Prostate gland (tissue), 2 donors: Measurements from ENCODE around the gene OR5A2. TPM values are rescaled to one million over a fixed set of nuclear protein-coding genes. Genes with fewer than 3 reads are reported as not detected.
"Not testable (repeated sequence)": the region's sequence is repeated elsewhere in the genome, so short reads cannot be mapped to it uniquely, and the experiment has no call there.

Experiments
- DNase-seq: peaks from one replicate; pipeline ENCODE4 v3.0.0-alpha.2; 2019; ENCODE audit warnings: low spot score
- H3K27ac ChIP-seq, 2 donors: fragments of 200-600 bp; sonication (generic); 2 replicates each; pipeline ENCODE4 v1.5.1; 2017 to 2019
- H3K27me3 ChIP-seq: fragments of 200-600 bp; sonication (generic); replicated peaks from 2 replicates; pipeline ENCODE4 v1.5.1; 2019; ENCODE audit not compliant: insufficient read depth
- H3K36me3 ChIP-seq, 2 donors: fragments of 200-600 bp; sonication (generic); 1 replicate in 1 of 2; 2 replicates in 1 of 2; pipeline versions ENCODE4 v1.5.1 to v1.8.1; 2017 to 2019
- H3K4me1 ChIP-seq: fragments of 200-600 bp; sonication (generic); replicated peaks from 2 replicates; pipeline ENCODE4 v1.5.1; 2019
- H3K4me3 ChIP-seq, 2 donors: fragments of 200-600 bp; sonication (generic); 2 replicates each; pipeline ENCODE4 v1.5.1; 2017 to 2019
- H3K9me3 ChIP-seq: fragments of 200-600 bp; sonication (generic); 2 replicates; pipeline ENCODE4 v1.5.1; 2017
- POLR2A ChIP-seq: fragments of 450-650 bp; IDR thresholded peaks from one replicate; pipeline ENCODE4 v1.6.1; 2016; ENCODE audit warnings: antibody characterized with exemption, mild to moderate bottlenecking
- POLR2AphosphoS5 ChIP-seq: sonication (generic); formaldehyde crosslinking; IDR thresholded peaks from one replicate; pipeline ENCODE4 v1.6.1; 2017; ENCODE audit warnings: antibody characterized with exemption
- WGBS: methylation state at CpG from one replicate; pipeline ENCODE4 v1.1.5; 2018; 5-methylcytosine and 5-hydroxymethylcytosine counted together
- intact Hi-C: fragments of 100-400 bp; cut with DNase I; formaldehyde crosslinking; loops from one replicate; pipeline ENCODE4 v1.14.2; 2022
- total RNA-seq, 2 donors: library from RNA; depleted of rRNA; stranded (reverse); fragments of >200 nt; gene quantifications; one replicate each; pipeline ENCODE4 v1.1.0, GENCODE V29; 2016
- TF ChIP-seq, protein P1 (sequence below), 4 experiments: fragments of 200-600 bp in 2 of 4; fragments of 450-650 bp in 2 of 4; sonication (generic) in 2 of 4; IDR thresholded peaks; 1 replicate in 3 of 4; 2 replicates in 1 of 4; pipeline ENCODE4 v1.5.1; 2016 to 2019; ENCODE audit warnings: antibody characterized with exemption in 4 of 4, mild to moderate bottlenecking in 2 of 4, moderate library complexity in 2 of 4

The OR5A2 gene
- total RNA-seq, 2 donors from 2014 or later: not detected

DNA sequence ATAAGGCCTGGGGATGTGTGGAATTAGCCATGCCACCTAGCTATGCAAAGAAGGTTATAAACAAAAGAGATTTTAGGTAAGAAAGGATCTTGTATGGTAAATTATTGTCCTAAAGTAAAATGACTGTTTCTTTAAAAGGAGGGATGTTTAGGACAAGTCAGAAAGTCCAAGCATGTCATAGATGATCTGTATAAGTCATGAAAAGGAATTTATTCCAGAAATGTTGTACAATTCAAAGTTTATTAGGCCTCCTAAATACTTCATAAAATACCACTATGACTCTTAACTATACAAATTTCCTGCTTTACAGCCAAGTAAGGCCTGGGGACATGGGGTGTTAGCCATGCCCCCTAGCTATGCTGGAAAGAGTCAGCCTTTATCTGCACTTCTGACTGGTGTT lies 22.7 kb downstream of the OR5A2 start:
- H3K4me1 ChIP-seq: no peaks in the 10 kb centered on the region
- no peak for TF ChIP-seq POLR2A
- DNase-seq: no peak
- no peak overlapping the region for H3K27ac ChIP-seq
- H3K4me3 ChIP-seq: no peak overlapping the region
- H3K36me3 ChIP-seq: no peaks in the 10 kb centered on the region
- no peaks in the 10 kb centered on the region for H3K27me3 ChIP-seq
- intact Hi-C loops: no loop called here
- no peaks in the 10 kb centered on the region for H3K9me3 ChIP-seq

DNA sequence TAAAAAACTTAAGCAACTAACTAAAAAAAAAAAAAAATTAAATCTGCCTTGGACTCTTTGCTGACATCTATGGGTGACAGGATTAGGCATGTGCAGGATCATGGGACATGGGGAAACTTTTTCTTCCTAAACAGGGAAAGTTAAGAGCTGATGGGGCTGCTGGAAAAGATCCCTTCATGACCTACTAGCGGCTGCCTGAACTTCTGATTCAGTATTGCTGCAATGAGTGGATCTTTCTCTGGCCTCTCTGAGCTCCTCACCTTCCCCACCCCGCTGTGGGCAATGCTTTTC lies 25.0 kb downstream of the OR5A2 start:
- intact Hi-C loops: no loop called here
- no peaks in the 10 kb centered on the region for H3K27me3 ChIP-seq
- H3K27ac ChIP-seq: no peak overlapping the region
- TF ChIP-seq, protein P1, sequence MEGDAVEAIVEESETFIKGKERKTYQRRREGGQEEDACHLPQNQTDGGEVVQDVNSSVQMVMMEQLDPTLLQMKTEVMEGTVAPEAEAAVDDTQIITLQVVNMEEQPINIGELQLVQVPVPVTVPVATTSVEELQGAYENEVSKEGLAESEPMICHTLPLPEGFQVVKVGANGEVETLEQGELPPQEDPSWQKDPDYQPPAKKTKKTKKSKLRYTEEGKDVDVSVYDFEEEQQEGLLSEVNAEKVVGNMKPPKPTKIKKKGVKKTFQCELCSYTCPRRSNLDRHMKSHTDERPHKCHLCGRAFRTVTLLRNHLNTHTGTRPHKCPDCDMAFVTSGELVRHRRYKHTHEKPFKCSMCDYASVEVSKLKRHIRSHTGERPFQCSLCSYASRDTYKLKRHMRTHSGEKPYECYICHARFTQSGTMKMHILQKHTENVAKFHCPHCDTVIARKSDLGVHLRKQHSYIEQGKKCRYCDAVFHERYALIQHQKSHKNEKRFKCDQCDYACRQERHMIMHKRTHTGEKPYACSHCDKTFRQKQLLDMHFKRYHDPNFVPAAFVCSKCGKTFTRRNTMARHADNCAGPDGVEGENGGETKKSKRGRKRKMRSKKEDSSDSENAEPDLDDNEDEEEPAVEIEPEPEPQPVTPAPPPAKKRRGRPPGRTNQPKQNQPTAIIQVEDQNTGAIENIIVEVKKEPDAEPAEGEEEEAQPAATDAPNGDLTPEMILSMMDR (IDR thresholded peaks at IDR 0.05): no peak
- TF ChIP-seq POLR2AphosphoS5 (no peak), POLR2A (no peak)
- H3K4me1 ChIP-seq: no peaks in the 10 kb centered on the region
- DNase-seq: no peak
- H3K9me3 ChIP-seq: no peaks in the 10 kb centered on the region
- WGBS: 63% methylated on average over 2 of the region's 2 CpGs
- no peaks in the 10 kb centered on the region for H3K36me3 ChIP-seq
- no peak overlapping the region for H3K4me3 ChIP-seq

DNA sequence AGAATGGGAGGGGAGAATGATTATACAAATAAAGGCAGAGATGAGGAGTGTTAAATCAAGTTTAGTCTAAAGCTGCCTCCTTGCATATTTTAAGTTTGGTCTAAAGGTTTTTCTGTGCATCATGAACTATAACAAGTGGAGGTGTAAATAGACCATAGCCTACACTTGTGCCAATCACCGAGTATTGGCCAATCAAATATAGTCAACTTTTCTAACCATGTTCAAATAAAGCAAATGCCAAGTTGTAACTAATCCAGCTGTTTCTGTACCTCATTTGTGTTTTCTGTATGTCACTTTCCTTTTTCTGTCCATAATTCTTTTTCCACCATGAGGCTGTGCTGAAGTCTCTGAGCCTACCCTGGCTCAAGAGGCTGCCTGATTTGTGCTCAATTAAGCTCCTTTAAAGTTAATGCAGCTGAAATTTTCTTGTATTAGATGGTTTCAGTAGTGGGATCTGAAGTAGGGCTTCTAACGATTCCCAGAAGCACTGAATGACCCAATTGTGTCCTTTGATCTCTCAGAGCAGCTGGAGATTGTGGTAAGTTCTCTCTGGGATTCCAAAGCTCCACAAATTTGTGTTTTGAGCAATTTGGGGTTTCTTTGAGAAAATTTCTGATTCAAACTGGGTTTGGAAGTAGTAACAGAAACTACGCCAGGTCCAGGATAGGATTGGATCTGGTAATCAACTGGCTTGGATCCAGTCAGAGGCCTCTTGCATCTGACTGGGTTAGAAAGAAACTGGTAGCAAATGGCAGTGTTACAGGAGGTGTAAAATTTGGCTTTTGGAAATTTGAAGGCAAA lies 25.6 kb downstream of the OR5A2 start:
- no peak for DNase-seq
- intact Hi-C loops: no loop called here
- no peaks in the 10 kb centered on the region for H3K9me3 ChIP-seq
- no peaks in the 10 kb centered on the region for H3K4me1 ChIP-seq
- TF ChIP-seq, protein P1 (IDR thresholded peaks at IDR 0.05): no peak
- TF ChIP-seq POLR2A (no peak), POLR2AphosphoS5 (no peak)
- no peak overlapping the region for H3K27ac ChIP-seq
- no peaks in the 10 kb centered on the region for H3K27me3 ChIP-seq
- H3K4me3 ChIP-seq: no peak overlapping the region
- H3K36me3 ChIP-seq: no peaks in the 10 kb centered on the region
- 70% methylated on average over 3 of the region's 3 CpGs for WGBS

DNA sequence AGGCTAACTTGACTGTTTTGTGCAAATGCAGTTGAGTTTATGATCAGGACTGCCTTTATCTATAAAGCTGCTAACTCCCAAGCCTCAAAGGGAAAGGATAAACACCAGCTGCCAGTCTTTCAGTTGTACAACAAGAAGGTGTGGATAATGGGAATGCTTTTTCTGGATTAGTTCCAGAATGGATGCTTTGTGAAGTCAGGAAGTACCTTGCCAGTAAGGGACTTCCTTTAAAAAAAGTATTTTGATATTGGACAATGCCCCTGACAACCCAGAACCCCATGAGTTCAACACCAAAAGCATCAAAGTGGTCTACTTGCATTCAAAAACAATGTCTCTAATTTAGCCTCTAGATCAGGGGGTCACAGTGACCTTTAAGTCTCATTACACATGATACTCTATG lies 32.0 kb downstream of the OR5A2 start:
- Histone ChIP-seq H3K27me3 (no peaks in the 10 kb centered on the region), H3K27ac (no peak overlapping the region), H3K36me3 (no peaks in the 10 kb centered on the region), H3K4me3 (no peak overlapping the region), H3K4me1 (no peaks in the 10 kb centered on the region), H3K9me3 (no peaks in the 10 kb centered on the region)
- intact Hi-C loops: no loop called here
- TF ChIP-seq POLR2A (no peak), POLR2AphosphoS5 (no peak)
- TF ChIP-seq, protein P1 (IDR thresholded peaks at IDR 0.05): no peak
- no peak for DNase-seq

DNA sequence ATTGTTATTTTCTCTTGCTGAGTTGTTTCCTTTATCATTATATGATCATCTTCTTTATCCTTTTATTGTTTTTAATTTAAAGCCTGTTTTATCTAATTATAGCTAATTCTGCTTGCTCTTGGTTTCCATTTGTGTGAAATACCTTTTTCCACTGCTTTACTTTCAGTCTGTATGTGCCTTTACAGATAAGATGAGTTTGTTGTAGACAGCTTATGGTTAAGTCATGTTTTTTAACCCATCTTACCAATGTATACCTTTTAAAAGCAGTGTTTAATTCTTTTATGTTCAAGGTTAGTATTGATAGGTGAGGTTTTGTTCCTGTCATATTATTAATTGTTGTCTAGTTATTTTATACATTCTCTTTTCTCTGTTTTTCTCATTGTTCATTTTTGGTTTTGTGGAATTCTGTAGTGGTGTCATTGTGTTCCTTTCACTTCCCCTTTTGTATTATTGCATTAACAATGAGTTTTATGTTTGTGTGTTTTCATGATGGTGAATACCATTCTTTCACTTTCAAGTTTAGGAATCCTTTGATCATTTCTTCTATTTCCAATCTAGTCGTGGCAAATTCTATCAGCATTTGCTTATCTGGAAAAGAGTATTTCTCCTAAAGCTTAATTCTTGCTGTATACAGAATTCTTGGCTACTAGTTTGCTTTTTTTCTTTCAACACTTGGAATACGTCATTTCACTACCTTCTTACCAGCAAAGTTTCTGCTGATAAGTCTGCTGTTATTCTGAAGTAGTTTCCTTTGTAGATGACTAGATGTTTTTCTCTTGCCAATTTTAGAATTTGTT lies 45.8 kb downstream of the OR5A2 start:
- H3K4me3 ChIP-seq: no peak overlapping the region
- H3K36me3 ChIP-seq: no peaks in the 10 kb centered on the region
- 71% methylated on average over 2 of the region's 2 CpGs for WGBS
- H3K9me3 ChIP-seq: no peaks in the 10 kb centered on the region
- TF ChIP-seq POLR2A: no peak
- no peak for TF ChIP-seq POLR2AphosphoS5
- TF ChIP-seq, protein P1 (IDR thresholded peaks at IDR 0.05): no peak
- no peaks in the 10 kb centered on the region for H3K4me1 ChIP-seq
- DNase-seq: no peak
- H3K27me3 ChIP-seq: no peaks in the 10 kb centered on the region
- H3K27ac ChIP-seq: no peak overlapping the region
- intact Hi-C loops: no loop called here

DNA sequence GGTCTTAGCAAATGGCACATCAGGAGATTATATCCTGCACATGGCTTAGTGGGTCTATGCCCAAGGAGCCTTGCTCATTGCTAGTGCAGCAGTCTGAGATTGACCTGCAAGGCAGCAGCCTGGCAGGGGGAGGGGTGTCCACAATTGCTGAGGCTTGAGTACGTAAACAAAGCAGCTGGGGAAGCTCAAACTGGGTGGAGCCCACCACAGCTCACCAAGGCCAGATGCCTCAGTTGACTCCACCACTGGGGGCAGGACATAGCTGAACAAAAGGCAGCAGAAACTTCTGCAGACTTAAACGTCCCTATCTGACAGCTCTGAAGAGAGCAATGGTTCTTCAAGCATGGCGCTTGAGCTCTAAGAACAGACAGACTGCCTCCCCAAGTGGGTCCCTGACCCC lies 53.9 kb downstream of the OR5A2 start:
- intact Hi-C loops, DNase-seq, H3K36me3 ChIP-seq, H3K4me1 ChIP-seq, H3K9me3 ChIP-seq, H3K27ac ChIP-seq, H3K4me3 ChIP-seq, H3K27me3 ChIP-seq: not testable (repeated sequence)
- 29% methylated on average over 3 of the region's 3 CpGs for WGBS
